CD4-positive, alpha-beta T cell treated with Interleukin-4 for 1 hour (primary cell): Measurements from ENCODE around the gene ACTL6B.

Source experiments
- DNase-seq, 2 donors: peaks; one replicate each; pipeline ENCODE4 v3.0.0-alpha.2; 2020 to 2022

ACTL6B gene

DNA sequence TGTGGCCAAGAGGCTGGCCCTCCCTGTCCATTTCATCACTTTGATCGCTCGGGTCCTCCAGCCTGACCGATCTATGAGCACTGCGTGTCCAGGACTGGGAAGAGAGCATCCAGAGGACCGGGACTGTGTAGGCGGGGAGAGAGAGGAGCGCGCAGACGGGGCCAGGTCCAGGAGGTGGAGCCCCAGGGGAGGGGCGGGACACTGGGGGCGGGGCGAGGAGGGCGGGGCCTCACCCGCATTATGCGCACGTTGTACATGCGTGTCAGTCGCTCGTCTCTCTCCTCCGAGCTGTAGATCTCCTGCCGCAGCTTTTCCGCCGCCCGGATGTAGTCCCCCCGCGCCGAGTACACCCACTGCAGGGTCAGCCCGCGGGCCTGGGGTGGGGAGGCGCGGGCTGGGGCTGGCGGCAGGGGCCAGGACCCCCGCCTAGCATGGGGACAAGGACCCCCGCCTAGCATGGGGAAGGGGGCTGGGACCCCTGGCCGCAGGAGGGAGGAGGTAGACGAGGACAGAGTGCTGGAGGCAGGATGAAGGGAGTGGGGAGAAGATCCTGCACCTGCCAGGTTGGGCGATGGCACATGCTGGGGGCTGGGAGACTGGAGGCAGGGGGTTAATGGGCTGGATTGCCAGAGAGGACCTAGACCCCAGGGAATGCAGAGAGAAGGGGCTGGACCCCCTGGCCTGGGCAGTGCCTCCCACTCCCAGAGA is 29.6 kb downstream of the ACTL6B start:
- DNase-seq = peak; percentile 93 to 94

DNA sequence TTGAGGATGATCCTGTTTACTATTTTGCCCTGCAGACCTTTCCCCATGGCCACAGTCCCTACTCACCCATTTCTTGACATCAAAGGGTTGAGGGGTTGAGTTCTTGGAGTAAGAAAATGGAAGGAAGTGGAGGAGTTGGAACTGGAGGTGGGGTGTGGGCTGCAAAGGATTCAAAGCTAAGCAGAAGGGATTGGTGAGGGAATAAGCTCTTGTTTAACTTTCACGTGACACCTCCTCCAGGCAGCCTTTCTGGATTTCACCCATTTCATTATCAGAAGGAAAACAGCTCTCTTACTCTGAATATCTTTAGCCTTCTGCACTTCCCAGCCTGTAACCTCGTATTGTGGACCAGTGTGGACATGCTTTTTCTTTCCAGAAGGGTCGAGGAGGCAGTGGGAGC is 30.2 kb downstream of the ACTL6B start:
- no peak for DNase-seq

- no peak for DNase-seq
These were observed 32.1 kb downstream of the ACTL6B start for GRCh38 chr7:100623951-100624824.

DNA sequence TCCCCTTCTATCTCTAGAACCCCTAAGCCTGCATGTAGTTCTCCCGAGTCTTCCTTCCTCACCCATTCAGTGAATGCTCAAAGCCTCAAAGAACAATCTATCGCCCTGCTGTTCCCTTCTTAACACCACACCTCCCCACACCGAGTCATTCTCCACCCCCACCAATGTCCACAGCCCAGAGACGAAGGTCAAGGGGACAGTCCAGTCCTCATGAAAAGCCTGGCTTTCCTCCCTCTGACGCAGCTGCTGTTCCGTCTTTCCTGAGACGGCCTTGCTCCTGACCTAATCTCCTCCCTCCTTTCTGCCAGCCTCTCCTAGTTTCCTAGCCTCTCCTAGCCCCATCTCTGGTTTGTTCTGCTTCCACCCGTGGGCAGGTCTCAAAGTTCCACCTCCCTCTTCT is 34.7 kb downstream of the ACTL6B start:
- DNase-seq = no peak

GRCh38 chr7:100620804-100621203 is 35.4 kb downstream of the ACTL6B start:
- no peak for DNase-seq

- DNase-seq = no peak
These were observed 36.0 kb downstream of the ACTL6B start for GRCh38 chr7:100620239-100620638.

GRCh38 chr7:100614308-100614861 is 41.9 kb downstream of the ACTL6B start:
- no peak for DNase-seq

GRCh38 chr7:100613412-100614175 is 42.7 kb downstream of the ACTL6B start:
- no peak for DNase-seq

GRCh38 chr7:100612730-100613390 is 43.4 kb downstream of the ACTL6B start:
- peak; percentile 21 for DNase-seq

DNA sequence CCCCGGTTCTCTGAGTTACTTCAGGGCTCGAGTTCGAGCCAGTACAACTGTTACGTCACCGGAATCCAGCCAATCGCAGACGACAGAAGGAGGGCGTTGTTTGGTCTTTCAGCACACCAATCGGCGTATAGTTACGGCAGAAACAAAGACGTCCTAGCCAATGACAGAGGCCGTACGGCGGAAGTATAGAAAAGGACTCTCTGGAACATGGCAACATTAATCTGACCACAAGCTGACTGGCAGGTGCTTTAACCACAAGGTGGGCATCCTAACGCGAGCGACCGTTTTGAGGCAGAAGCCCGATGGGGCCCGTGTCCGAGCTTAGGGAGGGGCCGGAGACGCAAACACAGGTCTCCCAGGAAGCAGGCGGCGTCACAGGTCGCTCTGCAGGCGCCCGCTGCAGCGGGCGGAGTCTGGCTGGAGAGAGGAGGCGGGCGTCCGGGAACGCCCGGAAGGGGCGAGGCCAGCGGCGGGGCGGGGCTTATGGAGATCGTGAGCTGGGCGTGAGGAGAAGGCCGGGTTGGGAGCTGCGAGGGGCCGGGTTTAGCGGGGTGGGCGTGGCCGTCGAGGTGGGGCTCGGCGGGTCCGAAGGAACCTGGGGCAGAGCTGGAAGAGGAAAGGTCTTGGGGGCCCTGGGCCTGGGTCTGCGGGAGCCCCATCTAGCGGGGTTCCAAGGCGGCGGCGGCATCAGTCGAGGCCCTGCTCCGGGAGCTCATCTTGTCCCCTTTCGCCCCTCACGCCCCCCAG is 44.1 kb downstream of the ACTL6B start, which contains the start of gene MOSPD3:
Gene MOSPD3, plus strand, starts transcription at position 558 of the 747 bp plus-strand sequence. CDS start 252 bp downstream, outside the sequence.
- peak; percentile 98 for DNase-seq

DNA sequence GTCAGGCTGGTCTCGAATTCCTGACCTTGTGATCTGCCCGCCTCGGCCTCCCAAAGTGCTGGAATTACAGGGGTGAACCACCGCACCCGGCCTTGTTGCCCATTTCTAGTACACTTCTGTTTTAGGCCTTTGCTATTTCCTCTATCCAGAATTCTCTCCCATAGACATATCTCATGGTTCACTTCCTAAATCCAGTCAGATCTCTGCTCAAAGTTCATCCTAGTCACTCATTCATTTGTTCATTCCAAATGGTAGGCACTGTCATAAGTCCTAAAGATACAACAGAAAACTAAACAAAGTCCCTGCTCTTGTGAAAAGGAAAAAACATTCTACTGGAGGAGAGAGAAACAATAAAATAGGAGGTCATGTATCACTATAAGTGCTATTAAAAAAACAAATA is 46.3 kb downstream of the ACTL6B start:
- DNase-seq = no peak

GRCh38 chr7:100607111-100607510 is 49.1 kb downstream of the ACTL6B start:
- no peak for DNase-seq

GRCh38 chr7:100606313-100606712 is 49.9 kb downstream of the ACTL6B start:
- no peak for DNase-seq

- peak; percentile 29 to 35 for DNase-seq
These were observed 51.0 kb downstream of the ACTL6B start for GRCh38 chr7:100604976-100605911.

DNA sequence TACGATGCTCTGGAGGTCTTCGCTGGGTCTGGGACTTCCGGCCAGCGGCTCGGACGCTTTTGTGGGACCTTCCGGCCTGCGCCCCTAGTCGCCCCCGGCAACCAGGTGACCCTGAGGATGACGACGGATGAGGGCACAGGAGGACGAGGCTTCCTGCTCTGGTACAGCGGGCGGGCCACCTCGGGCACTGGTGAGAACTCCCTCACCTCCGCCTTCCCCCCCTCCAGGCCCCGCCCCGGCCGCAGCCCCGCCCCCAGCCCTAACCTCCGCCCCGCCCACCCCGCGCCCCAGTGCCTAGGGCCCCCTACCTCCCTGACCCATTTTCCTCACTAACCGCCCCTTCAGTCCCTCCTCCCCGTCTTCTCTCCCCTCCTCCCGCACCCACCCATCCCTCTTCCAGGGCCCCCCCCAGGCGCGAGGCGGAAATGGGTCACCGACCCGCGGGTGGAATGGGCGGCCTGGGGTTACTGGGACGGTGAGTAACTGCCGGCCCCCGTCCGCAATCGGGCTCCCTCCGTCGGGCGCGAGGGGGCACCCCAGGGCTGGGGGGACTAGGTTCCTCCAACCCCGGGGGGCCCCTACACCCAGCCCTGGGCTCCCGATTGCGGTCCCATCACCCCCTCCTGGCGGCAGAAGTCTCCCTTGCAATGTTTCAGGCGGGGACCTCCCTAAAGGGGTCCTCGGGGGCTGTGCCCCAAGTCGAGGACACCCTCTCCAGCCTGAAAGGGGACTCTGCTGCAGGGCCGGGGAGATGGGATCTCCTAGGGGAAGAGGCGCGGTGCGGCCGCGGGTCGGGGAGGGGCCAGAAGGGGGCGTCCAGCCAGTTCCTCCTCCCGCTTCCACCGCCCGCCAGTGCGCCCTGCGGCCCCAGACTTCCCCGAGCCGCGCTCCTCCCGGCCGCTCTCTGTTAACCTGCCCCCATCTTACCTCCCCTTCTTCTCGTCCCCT is 51.9 kb downstream of the ACTL6B start:
- DNase-seq = peak; percentile 78 to 87

GRCh38 chr7:100603726-100604027 is 52.6 kb downstream of the ACTL6B start:
- DNase-seq = no peak

DNA sequence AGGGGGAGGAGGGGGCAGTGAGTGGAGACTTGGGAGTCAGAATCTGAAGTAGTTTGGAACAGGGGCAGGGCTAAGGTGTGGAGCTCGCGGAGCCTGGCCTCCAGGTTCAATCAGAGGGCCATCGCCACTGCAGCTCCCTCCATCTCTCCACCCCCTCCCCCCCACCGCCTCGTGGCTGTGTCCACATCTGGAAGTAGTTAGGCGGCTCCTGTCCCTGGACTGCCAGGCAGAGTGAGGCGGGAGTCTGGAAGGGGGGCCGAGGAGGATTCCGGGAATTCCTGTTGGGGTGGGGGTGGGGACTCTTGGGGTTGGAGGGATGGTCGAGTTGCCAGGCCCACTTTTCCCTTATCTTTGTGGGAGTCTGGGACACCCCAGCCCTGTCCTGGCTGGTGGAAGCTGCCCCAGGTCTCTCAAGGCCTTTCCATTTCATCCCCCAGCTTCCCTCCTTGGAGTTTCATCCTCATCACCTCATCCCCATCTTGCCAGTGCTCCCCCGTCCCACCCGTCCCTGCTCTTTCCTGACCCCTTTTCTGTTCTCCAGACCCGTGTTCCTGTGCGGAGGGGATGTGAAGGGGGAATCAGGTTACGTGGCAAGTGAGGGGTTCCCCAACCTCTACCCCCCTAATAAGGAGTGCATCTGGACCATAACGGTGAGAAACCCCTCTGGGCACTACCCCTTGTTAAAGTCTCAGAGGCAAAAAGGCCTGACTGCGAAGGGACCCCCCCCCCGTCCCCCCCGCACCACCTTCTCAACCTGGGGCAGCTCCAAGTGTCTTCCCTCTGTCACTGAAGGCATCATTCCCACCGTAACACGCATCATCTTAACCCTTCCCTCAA is 53.1 kb downstream of the ACTL6B start:
- DNase-seq = no peak

DNA sequence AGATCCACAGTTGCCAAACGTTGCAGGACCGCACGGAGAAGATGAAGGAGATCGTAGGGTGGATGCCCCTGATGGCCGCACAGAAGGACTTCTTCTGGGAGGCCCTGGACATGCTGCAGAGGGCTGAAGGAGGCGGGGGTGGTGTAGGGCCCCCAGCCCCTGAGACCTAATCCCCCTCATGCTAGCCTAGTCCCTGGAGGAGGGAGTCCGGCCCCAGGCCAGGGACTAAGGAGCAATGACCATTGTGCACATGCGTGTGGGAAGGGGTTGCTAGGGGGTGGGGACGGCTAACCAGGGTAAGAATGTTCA is 55.6 kb downstream of the ACTL6B start:
- DNase-seq = no peak
